ENCODE measurements around the gene DEFB132. TPM values are rescaled to one million over a fixed set of nuclear protein-coding genes. Genes with fewer than 3 reads are reported as not detected.

The DEFB132 gene
- total and polyA plus RNA-seq, 2 of the 13 experiments (the other 11 are each of a cell fraction or from before 2014, with no cell fraction given): not detected

DNA sequence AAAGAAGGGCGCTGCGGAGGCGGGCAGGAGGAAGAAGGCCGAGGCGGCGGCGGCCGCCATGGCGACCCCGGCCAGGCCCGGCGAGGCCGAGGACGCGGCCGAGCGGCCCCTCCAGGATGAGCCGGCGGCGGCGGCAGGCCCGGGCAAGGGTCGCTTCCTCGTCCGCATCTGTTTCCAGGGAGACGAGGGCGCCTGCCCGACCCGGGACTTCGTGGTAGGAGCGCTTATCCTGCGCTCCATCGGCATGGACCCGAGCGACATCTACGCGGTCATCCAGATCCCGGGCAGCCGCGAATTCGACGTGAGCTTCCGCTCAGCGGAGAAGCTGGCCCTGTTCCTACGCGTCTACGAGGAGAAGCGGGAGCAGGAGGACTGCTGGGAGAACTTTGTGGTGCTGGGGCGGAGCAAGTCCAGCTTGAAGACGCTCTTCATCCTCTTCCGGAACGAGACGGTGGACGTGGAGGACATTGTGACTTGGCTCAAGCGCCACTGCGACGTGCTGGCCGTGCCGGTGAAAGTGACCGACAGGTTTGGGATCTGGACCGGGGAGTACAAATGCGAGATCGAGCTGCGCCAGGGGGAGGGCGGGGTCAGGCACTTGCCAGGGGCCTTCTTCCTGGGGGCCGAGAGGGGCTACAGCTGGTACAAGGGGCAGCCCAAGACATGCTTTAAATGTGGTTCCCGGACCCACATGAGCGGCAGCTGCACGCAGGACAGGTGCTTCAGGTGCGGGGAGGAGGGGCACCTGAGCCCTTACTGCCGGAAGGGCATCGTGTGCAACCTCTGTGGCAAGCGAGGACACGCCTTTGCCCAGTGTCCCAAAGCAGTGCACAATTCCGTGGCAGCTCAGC is 40.6 kb downstream of the DEFB132 start (continued):
- TF ChIP-seq, protein P1, sequence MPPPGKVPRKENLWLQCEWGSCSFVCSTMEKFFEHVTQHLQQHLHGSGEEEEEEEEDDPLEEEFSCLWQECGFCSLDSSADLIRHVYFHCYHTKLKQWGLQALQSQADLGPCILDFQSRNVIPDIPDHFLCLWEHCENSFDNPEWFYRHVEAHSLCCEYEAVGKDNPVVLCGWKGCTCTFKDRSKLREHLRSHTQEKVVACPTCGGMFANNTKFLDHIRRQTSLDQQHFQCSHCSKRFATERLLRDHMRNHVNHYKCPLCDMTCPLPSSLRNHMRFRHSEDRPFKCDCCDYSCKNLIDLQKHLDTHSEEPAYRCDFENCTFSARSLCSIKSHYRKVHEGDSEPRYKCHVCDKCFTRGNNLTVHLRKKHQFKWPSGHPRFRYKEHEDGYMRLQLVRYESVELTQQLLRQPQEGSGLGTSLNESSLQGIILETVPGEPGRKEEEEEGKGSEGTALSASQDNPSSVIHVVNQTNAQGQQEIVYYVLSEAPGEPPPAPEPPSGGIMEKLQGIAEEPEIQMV (CRISPR knock-in tag; IDR thresholded peaks at IDR 0.05; ENCODE audit: low read depth): peak; percentile 46; the same call in 1 of the 2 replicates
- TF ChIP-seq ELF1 (CRISPR knock-in tag; IDR thresholded peaks at IDR 0.05) (peak; percentile 35; the same call in 1 of the 2 replicates), GATAD2A (CRISPR knock-in tag; IDR thresholded peaks at IDR 0.05) (peak; percentile 40; the same call in 1 of the 2 replicates), MATR3 (CRISPR knock-in tag; IDR thresholded peaks at IDR 0.05) (no peak; the same call in 1 of the 2 replicates), MTA1 (CRISPR knock-in tag; IDR thresholded peaks at IDR 0.05; ENCODE audit: borderline replicate concordance) (peak; percentile 94), SKI (IDR thresholded peaks at IDR 0.05; ENCODE audit: partially characterized antibody) (no peak), PAX8 (CRISPR knock-in tag; IDR thresholded peaks at IDR 0.05; ENCODE audit: borderline replicate concordance) (no peak; the same call in 1 of the 2 replicates), TP53 (CRISPR knock-in tag; conservative IDR thresholded peaks at IDR 0.05) (no peak), ZNF678 (CRISPR knock-in tag; IDR thresholded peaks at IDR 0.05) (0 out of 2 replicates have a peak, but pooled peaks have one; percentile 27), SOX6 (IDR thresholded peaks at IDR 0.05) (no peak), SOX6 (CRISPR knock-in tag; IDR thresholded peaks at IDR 0.05) (peak; percentile 48), TCF12 (IDR thresholded peaks at IDR 0.05) (no peak), TCF12 (CRISPR knock-in tag; IDR thresholded peaks at IDR 0.05) (peak; percentile 92), ZNF556 (CRISPR knock-in tag; IDR thresholded peaks at IDR 0.05; ENCODE audit: borderline replicate concordance) (peak; percentile 15; the same call in 1 of the 2 replicates), ZNF3 (CRISPR knock-in tag; IDR thresholded peaks at IDR 0.05) (no peak; the same call in 1 of the 2 replicates), SMYD3 (CRISPR knock-in tag; IDR thresholded peaks at IDR 0.05) (no peak), SPEN (CRISPR knock-in tag; IDR thresholded peaks at IDR 0.05; ENCODE audit: low read depth) (peak; percentile 54), MBNL3 (CRISPR knock-in tag; conservative IDR thresholded peaks at IDR 0.05) (no peak), ZNF775 (CRISPR knock-in tag; IDR thresholded peaks at IDR 0.05; ENCODE audit: borderline replicate concordance) (no peak), ETV6 (CRISPR knock-in tag; conservative IDR thresholded peaks at IDR 0.05) (no peak), ZSCAN29 (CRISPR knock-in tag; conservative IDR thresholded peaks at IDR 0.05) (peak; percentile 87; the same call in 1 of the 2 replicates)
- TF ChIP-seq, protein P2, sequence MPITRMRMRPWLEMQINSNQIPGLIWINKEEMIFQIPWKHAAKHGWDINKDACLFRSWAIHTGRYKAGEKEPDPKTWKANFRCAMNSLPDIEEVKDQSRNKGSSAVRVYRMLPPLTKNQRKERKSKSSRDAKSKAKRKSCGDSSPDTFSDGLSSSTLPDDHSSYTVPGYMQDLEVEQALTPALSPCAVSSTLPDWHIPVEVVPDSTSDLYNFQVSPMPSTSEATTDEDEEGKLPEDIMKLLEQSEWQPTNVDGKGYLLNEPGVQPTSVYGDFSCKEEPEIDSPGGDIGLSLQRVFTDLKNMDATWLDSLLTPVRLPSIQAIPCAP (CRISPR knock-in tag; IDR thresholded peaks at IDR 0.05; ENCODE audit: low read depth): no peak; the same call in 1 of the 2 replicates
- TF ChIP-seq, protein P3, sequence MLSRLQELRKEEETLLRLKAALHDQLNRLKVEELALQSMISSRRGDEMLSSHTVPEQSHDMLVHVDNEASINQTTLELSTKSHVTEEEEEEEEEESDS (CRISPR knock-in tag; IDR thresholded peaks at IDR 0.05; ENCODE audit: borderline replicate concordance): peak; percentile 86; the same call in 1 of the 2 replicates
- TF ChIP-seq, protein P4, sequence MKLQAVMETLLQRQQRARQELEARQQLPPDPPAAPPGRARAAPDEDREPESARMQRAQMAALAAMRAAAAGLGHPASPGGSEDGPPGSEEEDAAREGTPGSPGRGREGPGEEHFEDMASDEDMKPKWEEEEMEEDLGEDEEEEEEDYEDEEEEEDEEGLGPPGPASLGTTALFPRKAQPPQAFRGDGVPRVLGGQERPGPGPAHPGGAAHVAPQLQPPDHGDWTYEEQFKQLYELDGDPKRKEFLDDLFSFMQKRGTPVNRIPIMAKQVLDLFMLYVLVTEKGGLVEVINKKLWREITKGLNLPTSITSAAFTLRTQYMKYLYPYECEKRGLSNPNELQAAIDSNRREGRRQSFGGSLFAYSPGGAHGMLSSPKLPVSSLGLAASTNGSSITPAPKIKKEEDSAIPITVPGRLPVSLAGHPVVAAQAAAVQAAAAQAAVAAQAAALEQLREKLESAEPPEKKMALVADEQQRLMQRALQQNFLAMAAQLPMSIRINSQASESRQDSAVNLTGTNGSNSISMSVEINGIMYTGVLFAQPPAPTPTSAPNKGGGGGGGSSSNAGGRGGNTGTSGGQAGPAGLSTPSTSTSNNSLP (IDR thresholded peaks at IDR 0.05; ENCODE audit: low read depth, low read length): no peak

Data from HepG2 (cell line).